ENCODE results near the gene PSMA6. TPM values are rescaled to one million over a fixed set of nuclear protein-coding genes. Genes with fewer than 3 reads are reported as not detected.

The PSMA6 gene
- total and polyA plus RNA-seq, 2 donors (not counting 1 experiment from before 2014, with no cell fraction given) = 190 to 225 TPM

- Histone ChIP-seq H2AFZ (ENCODE audit: low read length) (no peak overlapping the region), H3K27ac (ENCODE audit: insufficient read depth, low read length) (no peak overlapping the region), H3K9me3 (ENCODE audit: control insufficient read depth, insufficient read depth, low read depth, low read length) (no peaks in the 10 kb centered on the region), H3K4me2 (ENCODE audit: extremely low read depth, insufficient read depth, low read length) (no peak overlapping the region), H3K9ac (ENCODE audit: insufficient read depth, low read length) (no peak overlapping the region), H3K4me3 (replicated peaks in 1 of 4; ENCODE audit: control extremely low read depth in 1 of 4, insufficient read depth in 1 of 4, low read depth in 3 of 4, low read length in 4 of 4) (no peak overlapping the region), H3K4me1 (ENCODE audit: control insufficient read depth, extremely low read depth, insufficient read depth, low read length) (no peaks in the 10 kb centered on the region), H3K79me2 (ENCODE audit: control insufficient read depth, insufficient read depth, low read length) (no peaks in the 10 kb centered on the region), H3K36me3 (ENCODE audit: control insufficient read depth, insufficient read depth, low read length) (no peaks in the 10 kb centered on the region), H3K27me3 (ENCODE audit: control insufficient read depth, insufficient read depth, low read length) (no peaks in the 10 kb centered on the region), H4K20me1 (ENCODE audit: control insufficient read depth, extremely low read depth, insufficient read depth, low read length) (peaks cover 3% of the 10 kb centered on the region)
- TF ChIP-seq CTCF (conservative IDR thresholded peaks at IDR 0.05 in 1 of 2, IDR thresholded peaks at IDR 0.05 in 1 of 2; ENCODE audit: low read depth in 1 of 2, low read length in 2 of 2) (no peak), EZH2 (IDR thresholded peaks at IDR 0.05; ENCODE audit: low read length, missing control alignments) (no peak)
- DNase-seq (ENCODE audit: low read depth in 2 of 2) = no peak
Measured at GRCh38 chr14:35258420-35258819, 33.8 kb upstream of the PSMA6 start.

GRCh38 chr14:35261774-35262173 lies 30.4 kb upstream of the PSMA6 start:
- H3K9me3 ChIP-seq (ENCODE audit: control insufficient read depth, insufficient read depth, low read depth, low read length) = no peaks in the 10 kb centered on the region
- H3K4me2 ChIP-seq (ENCODE audit: extremely low read depth, insufficient read depth, low read length) = no peak overlapping the region
- DNase-seq (ENCODE audit: low read depth in 2 of 2) = peak in 1 of 2 donors; percentile 31
- H3K4me3 ChIP-seq (replicated peaks in 1 of 4; ENCODE audit: control extremely low read depth in 1 of 4, insufficient read depth in 1 of 4, low read depth in 3 of 4, low read length in 4 of 4) = no peak overlapping the region
- H3K4me1 ChIP-seq (ENCODE audit: control insufficient read depth, extremely low read depth, insufficient read depth, low read length) = no peaks in the 10 kb centered on the region
- no peaks in the 10 kb centered on the region for H3K79me2 ChIP-seq (ENCODE audit: control insufficient read depth, insufficient read depth, low read length)
- H3K27ac ChIP-seq (ENCODE audit: insufficient read depth, low read length) = no peak overlapping the region
- H2AFZ ChIP-seq (ENCODE audit: low read length) = no peak overlapping the region
- no peaks in the 10 kb centered on the region for H3K36me3 ChIP-seq (ENCODE audit: control insufficient read depth, insufficient read depth, low read length)
- H3K9ac ChIP-seq (ENCODE audit: insufficient read depth, low read length) = no peak overlapping the region
- peaks cover 3% of the 10 kb centered on the region for H4K20me1 ChIP-seq (ENCODE audit: control insufficient read depth, extremely low read depth, insufficient read depth, low read length)
- H3K27me3 ChIP-seq (ENCODE audit: control insufficient read depth, insufficient read depth, low read length) = no peaks in the 10 kb centered on the region
- TF ChIP-seq CTCF (conservative IDR thresholded peaks at IDR 0.05 in 1 of 2, IDR thresholded peaks at IDR 0.05 in 1 of 2; ENCODE audit: low read depth in 1 of 2, low read length in 2 of 2) = peak; percentile 11 to 14
- TF ChIP-seq EZH2 (IDR thresholded peaks at IDR 0.05; ENCODE audit: low read length, missing control alignments) = no peak

GRCh38 chr14:35262436-35262835 lies 29.7 kb upstream of the PSMA6 start:
- H3K36me3 ChIP-seq (ENCODE audit: control insufficient read depth, insufficient read depth, low read length) = no peaks in the 10 kb centered on the region
- no peaks in the 10 kb centered on the region for H3K9me3 ChIP-seq (ENCODE audit: control insufficient read depth, insufficient read depth, low read depth, low read length)
- no peak overlapping the region for H3K27ac ChIP-seq (ENCODE audit: insufficient read depth, low read length)
- peaks cover 2% of the 10 kb centered on the region for H4K20me1 ChIP-seq (ENCODE audit: control insufficient read depth, extremely low read depth, insufficient read depth, low read length)
- no peaks in the 10 kb centered on the region for H3K4me1 ChIP-seq (ENCODE audit: control insufficient read depth, extremely low read depth, insufficient read depth, low read length)
- no peak overlapping the region for H2AFZ ChIP-seq (ENCODE audit: low read length)
- H3K4me3 ChIP-seq (replicated peaks in 1 of 4; ENCODE audit: control extremely low read depth in 1 of 4, insufficient read depth in 1 of 4, low read depth in 3 of 4, low read length in 4 of 4) = no peak overlapping the region
- no peak for DNase-seq (ENCODE audit: low read depth in 2 of 2)
- H3K9ac ChIP-seq (ENCODE audit: insufficient read depth, low read length) = no peak overlapping the region
- no peaks in the 10 kb centered on the region for H3K27me3 ChIP-seq (ENCODE audit: control insufficient read depth, insufficient read depth, low read length)
- H3K79me2 ChIP-seq (ENCODE audit: control insufficient read depth, insufficient read depth, low read length) = no peaks in the 10 kb centered on the region
- TF ChIP-seq CTCF (conservative IDR thresholded peaks at IDR 0.05 in 1 of 2, IDR thresholded peaks at IDR 0.05 in 1 of 2; ENCODE audit: low read depth in 1 of 2, low read length in 2 of 2) (no peak), EZH2 (IDR thresholded peaks at IDR 0.05; ENCODE audit: low read length, missing control alignments) (no peak)
- no peak overlapping the region for H3K4me2 ChIP-seq (ENCODE audit: extremely low read depth, insufficient read depth, low read length)
